Measurements from ENCODE around the gene FHIP1A. TPM values are rescaled to one million over a fixed set of nuclear protein-coding genes. Genes with fewer than 3 reads are reported as not detected.
A peak's percentile ranks its signal among the peaks of the same experiment; 100 is the strongest.
"Not testable (repeated sequence)": the region's sequence is repeated elsewhere in the genome, so short reads cannot be mapped to it uniquely, and the experiment has no call there.

The FHIP1A gene
- total RNA-seq: 1 to 10 TPM in 1 of 2 donors, under 1 TPM in 1; 0.88 to 1.2 TPM
- long read RNA-seq, donor 1: 0 reads
- long read RNA-seq, donor 2, partial matches to known transcripts: 0 of 1 reads
- long read RNA-seq, donor 2, other reads (novel, unspliced or antisense): 1 of 1 reads

DNA sequence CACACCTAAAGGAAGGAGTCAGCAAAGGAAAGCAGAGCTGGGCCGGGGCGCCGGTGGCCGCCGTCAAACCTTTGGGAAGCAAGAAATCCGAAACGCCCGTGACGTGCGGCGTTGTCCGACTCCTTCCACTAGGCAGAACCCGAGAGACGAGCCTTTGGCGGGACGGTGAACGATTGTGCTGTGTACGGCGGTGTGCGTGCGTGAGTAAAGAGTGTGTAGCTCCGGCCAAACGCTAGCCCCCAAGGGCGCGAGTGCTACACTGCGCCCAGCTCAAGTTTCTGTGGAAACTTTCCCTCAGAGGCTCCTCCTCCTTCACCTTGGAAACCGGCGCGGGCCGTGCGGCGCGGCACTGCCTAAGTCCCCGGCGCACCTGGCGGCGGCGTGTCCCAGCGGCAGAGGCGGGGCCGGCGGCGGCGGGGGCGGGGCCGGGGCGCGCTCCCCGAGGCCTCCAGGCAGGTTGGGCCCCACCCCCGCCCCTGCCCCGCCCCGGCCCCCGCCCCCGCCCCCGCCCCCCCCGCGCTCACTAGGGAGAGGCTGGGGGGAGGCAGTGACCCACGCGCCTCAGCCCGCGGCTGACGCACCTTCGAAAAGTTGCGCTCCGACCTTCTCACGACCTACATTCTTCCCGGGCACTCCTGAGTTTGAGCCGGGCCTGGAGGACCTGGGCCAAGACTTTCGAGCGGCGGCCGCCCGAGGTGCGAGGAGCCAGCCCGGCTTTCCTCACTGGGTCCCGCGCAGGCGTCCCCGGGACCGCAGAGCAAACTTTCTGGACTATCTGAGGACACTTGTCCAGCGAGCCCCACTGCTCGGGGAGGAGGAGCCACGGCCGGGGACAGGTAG, at the start of gene FHIP1A:
Gene FHIP1A (plus strand): TSS at position 547 of the 840 bp plus-strand sequence. CDS start 157,084 bp downstream, outside the sequence.
- peak; percentile 85 for DNase-seq (ENCODE audit: low spot score)
- intact Hi-C loops (cut with DNase I): no loop called here

DNA sequence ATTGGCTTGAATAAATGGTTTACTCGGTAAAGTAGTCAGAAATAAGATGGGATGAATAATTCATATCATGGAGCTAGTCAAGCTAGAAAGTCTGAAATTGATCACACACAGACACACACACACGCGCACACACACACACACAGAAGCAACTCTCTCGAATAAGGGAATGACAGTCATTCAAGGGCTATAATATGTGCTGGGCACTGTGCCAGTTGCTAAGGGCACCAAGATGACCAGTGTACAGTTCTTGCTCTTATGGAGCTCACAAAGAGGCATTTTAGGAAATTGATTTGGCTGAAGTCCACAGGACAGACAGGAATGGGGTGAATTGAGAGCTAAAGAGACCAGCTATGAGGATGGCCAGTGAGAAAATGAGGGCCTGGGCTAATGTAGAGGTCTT, 49.4 kb upstream of the FHIP1A start:
- intact Hi-C loops (cut with DNase I): loop anchor here in 1 of 2 donors (10.0 kb wide), 1 partner anchor 235 kb away; no protein-coding TSS in a partner anchor
- no peak for DNase-seq (ENCODE audit: low spot score)

DNA sequence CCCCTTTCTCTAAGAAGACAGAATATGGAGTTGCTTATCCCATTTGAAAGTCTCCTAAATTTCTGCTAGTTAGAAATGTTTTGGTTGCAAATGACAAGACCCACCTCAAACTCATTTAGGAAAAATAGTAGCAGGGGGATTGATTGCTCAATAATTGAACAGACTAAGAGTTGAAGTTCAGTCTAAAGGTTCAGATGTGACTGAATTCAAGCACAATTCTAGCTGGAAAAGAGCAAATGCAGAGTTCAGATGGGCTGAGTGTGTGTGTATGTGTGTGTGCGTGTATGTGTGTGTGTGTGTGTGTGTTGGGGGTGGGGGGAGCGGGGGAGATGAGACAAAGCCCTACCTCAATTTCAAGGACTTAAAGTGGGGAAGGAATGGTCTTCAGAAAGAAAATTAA, 47.9 kb upstream of the FHIP1A start:
- intact Hi-C loops (cut with DNase I): loop anchor here in 1 of 2 donors (10.0 kb wide), 1 partner anchor 246 kb away; no protein-coding TSS in a partner anchor
- DNase-seq (ENCODE audit: low spot score): no peak

DNA sequence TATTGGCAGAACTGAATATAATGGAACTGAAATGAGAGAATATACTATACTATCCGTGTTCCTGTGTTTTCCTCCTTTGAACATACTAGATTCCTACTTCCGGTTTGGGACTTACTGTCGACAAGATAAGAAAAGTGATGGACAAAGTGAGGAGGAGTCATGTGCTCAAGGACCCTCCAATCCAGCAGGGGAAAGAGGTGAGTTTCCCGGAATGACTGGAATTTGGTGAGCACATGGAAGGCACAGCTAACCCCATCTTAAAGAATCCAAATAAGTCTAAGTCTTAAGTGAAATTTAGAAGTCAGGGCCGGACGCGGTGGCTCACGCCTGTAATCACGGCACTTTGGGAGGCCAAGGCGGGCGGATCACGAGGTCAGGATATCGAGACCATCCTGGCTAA, 47.0 kb upstream of the FHIP1A start:
- DNase-seq (ENCODE audit: low spot score): no peak
- intact Hi-C loops (cut with DNase I): loop anchor here in 1 of 2 donors (10.0 kb wide), 1 partner anchor 247 kb away; no protein-coding TSS in a partner anchor

DNA sequence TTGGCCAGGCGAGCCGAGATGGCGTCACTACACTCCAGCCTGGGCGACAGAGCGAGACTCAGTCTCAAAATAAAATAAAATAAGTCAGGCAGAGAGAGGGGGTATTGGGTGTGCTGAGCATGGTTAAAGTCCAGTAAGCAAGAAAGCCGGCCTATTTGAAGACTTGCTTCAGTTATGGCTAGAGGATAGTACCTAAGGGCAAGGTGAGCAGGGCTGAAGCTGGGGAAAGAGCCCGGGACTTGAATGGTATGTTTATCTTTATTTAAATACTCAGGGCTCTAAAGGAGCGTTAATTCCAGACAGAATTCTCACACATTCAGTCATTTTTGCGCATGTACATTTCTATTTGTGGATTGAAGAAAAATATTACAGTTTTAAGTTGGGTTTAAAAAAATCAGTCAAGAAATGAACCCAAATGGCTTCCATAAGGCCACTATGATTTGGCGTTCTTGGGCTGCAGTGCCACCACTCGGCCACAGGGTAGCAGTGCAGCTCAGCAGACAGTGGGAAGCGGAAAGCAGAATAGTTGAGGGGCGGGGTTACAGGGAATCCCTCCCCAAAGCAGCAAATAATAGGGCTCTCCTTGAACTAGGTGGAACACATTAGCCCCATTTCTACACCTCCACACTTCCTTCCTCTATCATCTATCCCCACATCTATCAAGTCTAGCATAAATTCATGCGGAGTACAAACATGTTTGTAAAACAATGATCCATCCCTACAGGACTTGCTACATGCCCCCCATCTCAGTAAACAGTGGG, 46.4 kb upstream of the FHIP1A start:
- intact Hi-C loops (cut with DNase I): loop anchor here in 1 of 2 donors (10.0 kb wide), 1 partner anchor 248 kb away; no protein-coding TSS in a partner anchor
- DNase-seq (ENCODE audit: low spot score): peak; percentile 90

DNA sequence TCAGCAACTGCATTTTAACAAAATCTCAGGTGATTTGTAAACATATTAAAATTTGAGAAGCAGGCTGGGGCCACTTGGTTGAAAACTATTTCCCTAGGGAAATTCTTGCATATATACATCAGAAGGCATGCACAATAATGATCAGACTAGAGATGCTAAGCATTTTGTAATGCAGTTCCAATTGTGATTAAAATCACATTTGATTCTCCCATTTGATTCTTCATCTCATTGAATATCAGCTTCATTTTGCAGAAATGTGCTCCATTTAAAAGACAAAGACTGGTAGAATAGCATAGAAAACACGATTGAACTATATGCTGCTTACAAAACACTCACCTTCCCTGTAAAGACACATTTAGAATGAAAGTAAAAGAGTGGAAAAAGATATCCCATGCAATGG, 32.4 kb upstream of the FHIP1A start:
- DNase-seq (ENCODE audit: low spot score): no peak
- intact Hi-C loops (cut with DNase I): no loop called here

DNA sequence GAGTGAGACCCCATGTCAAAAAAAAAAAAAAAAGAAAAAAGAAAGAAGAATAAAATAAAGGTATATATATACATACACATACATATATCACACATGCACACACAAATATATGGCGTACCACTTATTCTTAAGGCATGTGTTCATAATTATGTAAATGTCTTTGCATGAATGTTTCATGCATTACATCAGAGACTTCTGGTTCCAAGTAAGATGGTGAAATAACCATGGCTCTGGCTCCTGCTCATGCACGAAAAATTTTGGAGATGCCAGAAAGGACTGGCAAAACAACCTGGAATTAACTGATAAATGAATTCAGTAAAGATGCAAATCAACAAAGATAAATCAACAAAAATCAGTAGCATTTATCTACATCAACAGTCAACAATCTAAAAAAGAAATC, 19.7 kb upstream of the FHIP1A start:
- DNase-seq (ENCODE audit: low spot score): no peak
- intact Hi-C loops (cut with DNase I): no loop called here

DNA sequence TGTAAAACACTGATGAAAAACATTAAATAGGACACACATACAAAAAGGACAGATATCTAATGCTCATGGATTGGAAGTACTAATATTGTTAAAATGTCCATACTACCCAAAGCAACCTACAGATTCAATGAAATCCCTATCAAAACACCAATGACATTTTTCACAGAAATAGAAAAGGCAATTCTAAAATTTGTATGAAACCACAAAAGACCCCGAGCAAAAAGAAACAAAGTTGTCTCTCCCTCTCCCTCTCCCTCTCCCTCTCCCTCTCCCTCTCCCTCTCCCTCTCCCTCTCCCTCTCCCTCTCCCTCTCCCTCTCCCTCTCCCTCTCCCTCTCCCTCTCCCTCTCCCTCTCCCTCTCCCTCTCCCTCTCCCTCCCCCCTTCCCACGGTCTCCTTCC, 19.2 kb upstream of the FHIP1A start:
- DNase-seq (ENCODE audit: low spot score); intact Hi-C loops (cut with DNase I): not testable (repeated sequence)

DNA sequence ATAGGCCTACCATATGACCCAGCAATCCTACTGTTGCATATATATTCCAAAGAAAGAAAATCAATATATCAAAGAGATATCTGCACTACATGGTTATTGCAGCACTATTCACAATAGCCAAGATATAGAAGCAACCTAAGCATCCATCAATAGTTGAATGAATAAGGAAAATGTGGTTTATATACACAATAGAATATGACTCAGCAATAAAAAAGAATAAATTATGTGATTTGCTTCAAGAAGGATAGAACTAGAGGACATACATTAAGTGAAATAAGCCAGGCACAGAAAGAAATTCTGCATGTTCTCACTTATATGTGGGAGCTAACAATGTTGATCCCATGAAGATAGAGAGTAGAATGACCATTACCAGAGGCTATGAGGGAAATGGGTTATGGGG, 13.1 kb upstream of the FHIP1A start:
- intact Hi-C loops (cut with DNase I): no loop called here
- no peak for DNase-seq (ENCODE audit: low spot score)

DNA sequence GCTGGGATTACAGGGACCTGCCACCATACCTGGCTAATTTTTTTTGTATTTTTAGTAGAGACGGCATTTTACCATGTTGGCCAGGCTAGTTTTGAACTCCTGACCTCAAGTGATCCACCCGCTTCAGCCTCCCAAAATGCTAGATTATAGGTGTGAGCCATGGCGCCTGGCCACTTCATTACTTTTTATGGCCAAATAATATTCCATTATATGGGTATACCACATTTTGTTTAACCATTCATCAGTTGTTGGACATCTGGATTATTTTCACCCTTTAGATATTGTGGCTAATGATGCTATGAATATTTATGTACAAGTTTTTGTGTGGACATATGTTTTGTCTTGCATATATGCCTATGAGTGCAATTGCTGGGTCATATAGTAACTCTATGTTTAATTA, 8.6 kb upstream of the FHIP1A start:
- DNase-seq (ENCODE audit: low spot score): no peak
- intact Hi-C loops (cut with DNase I): no loop called here

DNA sequence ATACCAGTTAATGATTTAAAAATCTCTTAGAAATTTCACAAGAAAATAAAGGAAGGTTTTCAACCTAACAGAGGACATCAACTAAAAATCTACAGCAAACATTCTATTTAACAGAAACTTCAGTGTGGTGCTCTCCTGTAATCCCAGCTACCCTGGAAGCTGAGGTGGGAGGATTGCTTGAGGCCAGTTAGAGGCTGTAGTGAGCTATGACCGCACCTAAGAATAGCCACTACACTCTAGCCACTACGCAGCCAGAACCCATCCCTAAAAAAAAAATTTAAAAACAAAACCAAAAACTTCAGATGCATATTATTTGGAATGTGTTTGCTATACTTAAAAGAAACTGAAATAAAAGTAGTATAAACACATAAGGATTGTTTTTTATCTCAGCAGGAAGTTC, 7.2 kb upstream of the FHIP1A start:
- no peak for DNase-seq (ENCODE audit: low spot score)
- intact Hi-C loops (cut with DNase I): no loop called here

DNA sequence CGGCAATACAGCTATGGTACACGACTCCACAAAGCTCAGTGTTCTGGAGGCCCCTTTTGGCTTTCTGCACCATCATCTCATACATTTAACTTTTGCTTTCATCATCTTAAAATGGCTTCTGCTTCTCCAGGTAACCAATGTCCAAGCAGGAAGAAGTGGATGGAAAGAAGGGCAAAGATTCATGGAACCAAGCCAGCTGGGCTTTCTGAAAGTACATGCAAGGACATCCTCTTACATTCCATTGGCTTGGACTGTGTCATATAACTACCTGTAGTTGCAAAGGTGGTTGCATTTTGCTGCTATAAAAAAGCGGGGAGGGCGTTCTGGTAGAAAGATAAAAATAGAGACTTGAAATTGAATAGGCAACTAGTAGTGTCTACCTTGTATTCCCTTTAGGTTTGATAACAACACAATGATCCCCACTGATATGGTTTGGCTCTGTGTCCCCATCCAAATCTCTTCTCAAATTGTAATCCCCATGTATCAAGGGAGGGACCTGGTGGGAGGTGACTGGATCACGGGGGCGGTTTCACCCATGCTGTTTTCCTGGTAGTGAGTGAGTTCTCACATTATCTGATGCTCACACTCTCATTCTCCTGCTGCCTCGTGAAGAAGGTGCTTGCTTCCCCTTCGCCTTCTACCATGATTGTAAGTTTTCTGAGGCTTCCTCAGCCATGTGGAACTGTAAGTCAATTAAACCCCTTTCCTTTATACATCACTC, 6.7 kb upstream of the FHIP1A start:
- intact Hi-C loops (cut with DNase I): no loop called here
- no peak for DNase-seq (ENCODE audit: low spot score)

DNA sequence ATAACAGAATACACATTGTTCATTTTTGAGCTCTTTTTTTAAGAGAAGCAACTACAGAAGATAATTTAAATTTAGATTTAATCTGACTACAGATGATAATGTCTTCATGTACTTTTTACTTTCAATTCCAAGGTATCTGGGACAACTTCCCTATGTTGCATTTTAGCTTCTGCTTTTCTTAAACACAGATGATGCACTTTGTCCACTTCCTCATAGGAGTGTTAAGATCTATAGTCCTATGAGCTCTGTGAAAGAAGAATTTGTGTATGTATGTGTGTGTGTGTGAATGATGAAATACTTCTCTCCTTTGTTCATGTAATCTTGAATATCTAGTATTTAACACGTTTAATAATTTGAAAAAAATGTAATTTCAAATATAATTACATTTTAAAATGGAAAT, 5.3 kb upstream of the FHIP1A start:
- DNase-seq (ENCODE audit: low spot score): no peak
- intact Hi-C loops (cut with DNase I): no loop called here

DNA sequence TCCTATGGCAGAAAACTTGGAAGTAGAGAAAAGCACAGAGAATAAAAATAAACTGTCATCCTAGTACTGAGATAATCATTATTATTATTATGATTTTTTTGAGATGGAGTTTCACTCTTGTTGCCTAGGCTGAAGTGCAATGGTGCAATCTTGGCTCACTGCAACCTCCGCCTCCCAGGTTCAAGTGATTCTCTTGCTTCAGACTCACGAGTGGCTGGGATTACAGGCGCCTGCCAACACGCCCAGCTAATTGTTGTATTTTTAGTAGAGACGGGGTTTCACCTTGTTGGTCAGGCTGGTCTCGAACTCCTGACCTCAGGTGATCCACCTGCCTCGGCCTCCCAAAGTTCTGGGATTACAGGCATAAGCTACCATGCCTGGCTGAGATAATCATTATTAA, 4.2 kb upstream of the FHIP1A start:
- not testable (repeated sequence) for DNase-seq (ENCODE audit: low spot score)

DNA sequence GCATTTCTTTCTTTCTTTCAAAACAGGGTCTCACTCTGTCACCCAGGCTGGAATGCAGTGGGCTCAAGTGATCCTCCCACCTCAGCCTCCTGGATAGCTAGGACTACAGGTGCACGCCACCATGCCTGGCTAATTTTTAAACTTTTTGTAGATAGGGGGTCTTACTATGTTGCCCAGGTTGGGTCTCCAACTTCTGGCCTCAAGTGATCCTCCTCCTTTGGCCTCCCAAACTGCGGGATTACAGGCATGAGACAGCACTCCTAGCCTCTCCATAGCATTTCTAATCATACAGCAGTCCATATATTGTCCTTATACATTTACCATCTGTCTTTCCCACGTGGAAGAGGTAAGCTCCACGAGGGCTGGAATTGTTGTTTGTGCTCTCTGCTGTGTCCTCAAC, 2.0 kb upstream of the FHIP1A start:
- no peak for DNase-seq (ENCODE audit: low spot score)
- intact Hi-C loops (cut with DNase I): no loop called here

More for the DNA sequence above, 4.2 kb upstream of the FHIP1A start:
- intact Hi-C loops (cut with DNase I): not testable (repeated sequence)

DNA sequence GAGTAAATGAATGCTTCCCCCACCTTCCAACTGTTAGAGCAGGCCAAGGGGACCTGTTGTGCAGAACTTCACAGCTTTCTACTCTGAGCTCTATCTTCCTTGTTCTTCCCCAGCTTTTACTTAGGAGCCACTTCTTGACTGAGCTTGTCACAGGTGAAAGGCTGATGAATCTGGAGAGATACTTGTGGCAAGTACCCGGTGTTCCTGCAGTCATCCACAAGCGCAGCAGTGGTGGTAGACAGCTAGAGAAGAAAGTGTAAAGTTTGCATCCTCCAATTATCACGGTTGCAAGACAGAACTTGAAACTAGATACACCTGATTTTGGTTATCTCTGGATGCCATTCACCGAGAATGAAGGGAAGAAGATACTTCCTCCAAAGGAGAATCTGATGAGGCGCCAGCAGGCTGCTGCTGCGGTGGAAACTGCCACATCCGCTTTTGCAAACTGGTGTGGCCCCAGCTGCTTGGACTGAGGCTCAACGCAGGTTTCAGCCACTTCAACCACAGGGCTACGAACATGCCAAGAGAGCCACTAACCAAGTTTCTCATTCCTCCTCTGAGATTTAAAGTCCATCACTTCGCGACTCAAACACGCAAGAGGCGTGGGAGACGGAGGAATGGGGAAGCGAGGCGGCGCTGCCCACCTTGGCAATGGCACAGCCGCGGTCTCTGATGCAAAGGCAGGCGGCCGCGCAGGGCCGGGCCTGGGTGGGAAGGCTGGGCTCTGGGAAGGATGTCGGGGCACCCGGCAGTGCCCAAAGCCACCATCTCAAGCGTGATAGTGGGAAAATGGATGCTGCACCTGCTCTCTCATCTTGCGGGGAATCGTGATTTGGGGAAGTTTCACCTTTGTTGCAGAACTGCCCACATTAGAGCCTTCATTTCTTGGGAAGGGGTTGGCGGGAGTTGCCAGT, 1.3 kb upstream of the FHIP1A start:
- intact Hi-C loops (cut with DNase I): no loop called here
- no peak for DNase-seq (ENCODE audit: low spot score)

DNA sequence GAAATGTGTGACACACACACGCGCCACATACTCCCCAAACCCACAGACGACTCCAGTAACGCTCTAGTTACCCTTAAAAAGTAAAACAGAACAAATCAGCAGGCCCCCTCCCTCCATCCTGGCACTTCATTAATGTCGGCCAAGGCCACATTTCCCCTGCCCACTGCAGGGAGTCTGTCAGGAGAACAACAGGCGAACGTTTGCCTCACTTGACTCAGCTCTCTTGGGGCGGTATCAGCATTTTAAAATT, 671 bp upstream of the FHIP1A start:
- intact Hi-C loops (cut with DNase I): no loop called here
- DNase-seq (ENCODE audit: low spot score): no peak

DNA sequence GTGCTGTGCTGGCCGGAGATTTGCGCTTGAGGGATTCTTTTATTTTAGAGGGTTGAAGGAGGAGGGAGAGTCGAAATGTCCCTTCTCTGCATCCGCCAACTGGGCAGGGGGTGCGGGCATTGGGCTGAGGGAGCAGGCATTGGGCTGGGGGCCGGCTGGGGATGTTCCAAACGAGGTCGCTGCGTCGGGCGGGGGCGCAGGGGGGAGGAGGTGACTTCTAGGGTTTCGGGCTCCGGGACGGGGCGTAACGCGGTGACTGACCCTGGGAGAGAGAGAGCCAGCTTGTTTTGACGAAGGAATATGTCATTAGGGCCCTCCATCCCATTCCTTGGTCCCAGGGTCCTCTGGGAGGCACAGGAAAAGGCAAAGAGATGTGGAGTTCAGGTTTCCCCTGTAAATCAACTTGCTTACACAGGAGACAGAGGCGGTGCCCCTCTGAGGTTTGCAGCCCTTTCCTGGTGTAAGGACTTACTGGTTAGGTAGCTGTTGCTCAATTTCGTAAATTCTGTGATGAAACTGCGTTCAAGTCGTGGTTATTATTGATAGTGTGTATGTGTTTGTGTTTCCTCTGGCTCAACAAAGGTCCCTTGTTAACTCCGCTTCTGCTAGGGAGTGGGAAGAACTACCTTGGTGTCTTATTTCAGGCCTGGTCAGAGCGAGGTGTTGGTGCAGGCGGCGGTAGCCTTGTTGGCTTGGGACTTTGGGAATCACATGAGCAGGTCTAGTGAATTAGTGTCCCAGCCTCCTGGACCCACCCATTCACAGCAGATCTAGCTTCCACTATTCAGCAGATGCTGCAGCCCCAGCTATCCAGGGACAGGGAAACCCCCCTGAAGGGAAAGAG, 716 bp downstream of the FHIP1A start:
- DNase-seq (ENCODE audit: low spot score): no peak
- intact Hi-C loops (cut with DNase I): no loop called here

Data from posterior vena cava (tissue), 2 donors.